Measurements from ENCODE around the gene KRTAP2-3. TPM values are rescaled to one million over a fixed set of nuclear protein-coding genes. Genes with fewer than 3 reads are reported as not detected.

KRTAP2-3 gene
- total RNA-seq, 2 donors from 2014 or later: not detected

GRCh38 chr17:41076788-41077187 lies 16.9 kb upstream of the KRTAP2-3 start:
- no peak for TF ChIP-seq CTCF (IDR thresholded peaks at IDR 0.05)
- H3K4me3 ChIP-seq: no peak overlapping the region
- no peaks in the 10 kb centered on the region for H3K36me3 ChIP-seq
- H3K9me3 ChIP-seq: no peaks in the 10 kb centered on the region
- H3K27me3 ChIP-seq: no peaks in the 10 kb centered on the region
- no peak overlapping the region for H3K27ac ChIP-seq
- DNase-seq (ENCODE audit: low spot score): no peak
- no peaks in the 10 kb centered on the region for H3K4me1 ChIP-seq

GRCh38 chr17:41073676-41074075 lies 13.8 kb upstream of the KRTAP2-3 start:
- H3K27ac ChIP-seq: no peak overlapping the region
- no peak for TF ChIP-seq CTCF (IDR thresholded peaks at IDR 0.05)
- H3K9me3 ChIP-seq: no peaks in the 10 kb centered on the region
- H3K4me1 ChIP-seq: no peaks in the 10 kb centered on the region
- H3K27me3 ChIP-seq: no peaks in the 10 kb centered on the region
- DNase-seq (ENCODE audit: low spot score): no peak
- H3K4me3 ChIP-seq: no peak overlapping the region
- no peaks in the 10 kb centered on the region for H3K36me3 ChIP-seq

GRCh38 chr17:41071606-41072360 lies 11.9 kb upstream of the KRTAP2-3 start:
- Histone ChIP-seq H3K27ac (no peak overlapping the region), H3K9me3 (no peaks in the 10 kb centered on the region), H3K27me3 (no peaks in the 10 kb centered on the region), H3K4me1 (no peaks in the 10 kb centered on the region), H3K4me3 (no peak overlapping the region), H3K36me3 (no peaks in the 10 kb centered on the region)
- no peak for DNase-seq (ENCODE audit: low spot score)
- TF ChIP-seq CTCF (IDR thresholded peaks at IDR 0.05): no peak

- no peak overlapping the region for H3K27ac ChIP-seq
- H3K36me3 ChIP-seq: no peaks in the 10 kb centered on the region
- no peak for TF ChIP-seq CTCF (IDR thresholded peaks at IDR 0.05)
- H3K4me1 ChIP-seq: no peaks in the 10 kb centered on the region
- no peaks in the 10 kb centered on the region for H3K9me3 ChIP-seq
- no peaks in the 10 kb centered on the region for H3K27me3 ChIP-seq
- H3K4me3 ChIP-seq: no peak overlapping the region
- no peak for DNase-seq (ENCODE audit: low spot score)
These were observed 9.1 kb upstream of the KRTAP2-3 start for GRCh38 chr17:41069031-41069430.

GRCh38 chr17:41067281-41067680 lies 7.4 kb upstream of the KRTAP2-3 start:
- TF ChIP-seq CTCF (IDR thresholded peaks at IDR 0.05): no peak
- H3K4me3 ChIP-seq: no peak overlapping the region
- DNase-seq (ENCODE audit: low spot score): no peak
- H3K27me3 ChIP-seq: no peaks in the 10 kb centered on the region
- H3K36me3 ChIP-seq: no peaks in the 10 kb centered on the region
- H3K9me3 ChIP-seq: no peaks in the 10 kb centered on the region
- no peak overlapping the region for H3K27ac ChIP-seq
- H3K4me1 ChIP-seq: no peaks in the 10 kb centered on the region
